ENCODE results near the gene HMGN1. TPM values are rescaled to one million over a fixed set of nuclear protein-coding genes. Genes with fewer than 3 reads are reported as not detected.

HMGN1 gene
- total RNA-seq, 1 experiment from 2014 or later = 293 TPM

DNA sequence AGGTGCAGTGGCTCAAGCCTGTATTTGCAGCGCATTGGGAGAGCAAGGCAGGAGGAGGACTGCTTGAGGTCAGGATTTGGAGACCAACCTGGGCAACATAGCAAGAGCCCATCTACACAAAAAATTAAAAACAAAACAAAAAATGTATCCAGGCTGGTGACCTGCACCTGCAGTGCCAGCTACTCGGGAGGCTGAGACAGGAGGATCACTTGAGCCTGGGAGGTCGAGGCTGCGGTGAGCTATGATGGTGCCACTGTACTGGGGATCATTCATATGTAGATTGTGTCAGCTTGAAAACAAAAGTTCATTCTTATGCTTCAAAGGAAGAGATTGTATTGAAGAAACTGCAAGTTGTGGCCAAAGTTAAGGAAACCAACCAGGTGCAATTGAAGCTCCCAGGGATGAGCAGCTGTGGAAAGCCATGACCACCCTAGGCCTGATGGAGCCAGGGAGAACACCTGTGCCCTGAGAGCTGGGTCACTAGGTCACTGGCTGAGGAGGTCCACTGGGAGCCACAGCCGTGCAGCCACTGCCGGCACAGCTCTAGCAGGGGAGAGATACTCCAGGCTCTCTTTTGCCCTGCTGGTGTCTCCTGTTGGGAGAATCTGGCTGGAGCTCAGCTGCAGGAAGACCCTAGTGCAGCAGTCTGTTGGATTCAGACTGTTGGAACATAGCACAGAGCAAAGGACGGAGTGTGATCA lies 22.1 kb downstream of the HMGN1 start:
- intact Hi-C loops (cut with micrococcal nuclease; ENCODE audit: unreplicated experiment) = no loop called here
- DNase-seq (ENCODE audit: low read depth, low spot score) (no peak), ATAC-seq (peak; percentile 38; the same call in 1 of the 2 replicates)
- Histone ChIP-seq H3K36me3 (ENCODE audit: control insufficient read depth, insufficient read depth, low read length) (no peaks in the 10 kb centered on the region), H3K27me3 (ENCODE audit: control insufficient read depth, insufficient read depth, low read length) (no peaks in the 10 kb centered on the region), H3K4me1 (ENCODE audit: control insufficient read depth, insufficient read depth, low read length) (peaks cover under 1% of the 10 kb centered on the region), H3K27ac (ENCODE audit: low read length) (no peak overlapping the region), H3K4me3 (ENCODE audit: low read depth in 2 of 2, low read length in 2 of 2) (no peak overlapping the region), H3K9me3 (ENCODE audit: control insufficient read depth, insufficient read depth, low read depth, low read length) (no peaks in the 10 kb centered on the region)
- in situ Hi-C loops (cut with HindIII; ENCODE audit: low pct_unique_long_range_greater_than_20kb, low sequenced_read_pairs) = no loop called here
- POLR2A ChIA-PET = no interaction called here
- BruUV-seq (replicated peaks) = no TSS peak
- CTCF ChIA-PET = interaction anchor here (0.6 kb wide), 1 partner anchor 14 kb away, joined by 5 read pairs; no protein-coding TSS in a partner anchor
- TF ChIP-seq, protein P1, sequence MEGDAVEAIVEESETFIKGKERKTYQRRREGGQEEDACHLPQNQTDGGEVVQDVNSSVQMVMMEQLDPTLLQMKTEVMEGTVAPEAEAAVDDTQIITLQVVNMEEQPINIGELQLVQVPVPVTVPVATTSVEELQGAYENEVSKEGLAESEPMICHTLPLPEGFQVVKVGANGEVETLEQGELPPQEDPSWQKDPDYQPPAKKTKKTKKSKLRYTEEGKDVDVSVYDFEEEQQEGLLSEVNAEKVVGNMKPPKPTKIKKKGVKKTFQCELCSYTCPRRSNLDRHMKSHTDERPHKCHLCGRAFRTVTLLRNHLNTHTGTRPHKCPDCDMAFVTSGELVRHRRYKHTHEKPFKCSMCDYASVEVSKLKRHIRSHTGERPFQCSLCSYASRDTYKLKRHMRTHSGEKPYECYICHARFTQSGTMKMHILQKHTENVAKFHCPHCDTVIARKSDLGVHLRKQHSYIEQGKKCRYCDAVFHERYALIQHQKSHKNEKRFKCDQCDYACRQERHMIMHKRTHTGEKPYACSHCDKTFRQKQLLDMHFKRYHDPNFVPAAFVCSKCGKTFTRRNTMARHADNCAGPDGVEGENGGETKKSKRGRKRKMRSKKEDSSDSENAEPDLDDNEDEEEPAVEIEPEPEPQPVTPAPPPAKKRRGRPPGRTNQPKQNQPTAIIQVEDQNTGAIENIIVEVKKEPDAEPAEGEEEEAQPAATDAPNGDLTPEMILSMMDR (IDR thresholded peaks at IDR 0.05) = no peak

DNA sequence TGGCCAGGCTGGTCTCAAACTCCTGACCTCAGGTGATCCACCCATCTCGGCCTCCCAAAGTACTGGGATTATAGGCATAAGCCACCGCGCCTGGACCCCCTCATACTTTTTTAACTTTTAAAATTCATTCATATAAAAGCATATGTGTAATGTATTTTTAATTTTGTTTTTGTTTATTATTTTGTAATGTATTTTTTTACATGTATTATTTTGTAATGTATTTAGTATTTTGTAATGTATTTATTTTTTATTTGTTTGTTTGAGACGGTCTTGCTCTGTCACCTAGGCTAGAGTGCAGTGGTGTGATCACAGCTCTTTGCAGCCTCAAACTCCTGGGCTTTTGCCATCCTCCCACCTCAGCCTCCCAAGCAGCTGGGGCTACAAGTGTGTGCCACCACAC lies 23.4 kb downstream of the HMGN1 start:
- H3K9me3 ChIP-seq (ENCODE audit: control insufficient read depth, insufficient read depth, low read depth, low read length) = no peaks in the 10 kb centered on the region
- peaks cover 3% of the 10 kb centered on the region for H3K4me1 ChIP-seq (ENCODE audit: control insufficient read depth, insufficient read depth, low read length)
- no peak for ATAC-seq
- no peak for DNase-seq (ENCODE audit: low read depth, low spot score)
- ChIA-PET CTCF (no interaction called here), POLR2A (interaction anchor here (0.7 kb wide), 1 partner anchor 1257 kb away, joined by 11 read pairs; no protein-coding TSS in a partner anchor)
- no peak overlapping the region for H3K4me3 ChIP-seq (ENCODE audit: low read depth in 2 of 2, low read length in 2 of 2)
- H3K36me3 ChIP-seq (ENCODE audit: control insufficient read depth, insufficient read depth, low read length) = no peaks in the 10 kb centered on the region
- intact Hi-C loops (cut with micrococcal nuclease; ENCODE audit: unreplicated experiment) = no loop called here
- no peak overlapping the region for H3K27ac ChIP-seq (ENCODE audit: low read length)
- in situ Hi-C loops (cut with HindIII; ENCODE audit: low pct_unique_long_range_greater_than_20kb, low sequenced_read_pairs) = no loop called here
- TF ChIP-seq POLR2AphosphoS5 (IDR thresholded peaks at IDR 0.05; ENCODE audit: low read depth, low read length) = no peak
- TF ChIP-seq, protein P2, sequence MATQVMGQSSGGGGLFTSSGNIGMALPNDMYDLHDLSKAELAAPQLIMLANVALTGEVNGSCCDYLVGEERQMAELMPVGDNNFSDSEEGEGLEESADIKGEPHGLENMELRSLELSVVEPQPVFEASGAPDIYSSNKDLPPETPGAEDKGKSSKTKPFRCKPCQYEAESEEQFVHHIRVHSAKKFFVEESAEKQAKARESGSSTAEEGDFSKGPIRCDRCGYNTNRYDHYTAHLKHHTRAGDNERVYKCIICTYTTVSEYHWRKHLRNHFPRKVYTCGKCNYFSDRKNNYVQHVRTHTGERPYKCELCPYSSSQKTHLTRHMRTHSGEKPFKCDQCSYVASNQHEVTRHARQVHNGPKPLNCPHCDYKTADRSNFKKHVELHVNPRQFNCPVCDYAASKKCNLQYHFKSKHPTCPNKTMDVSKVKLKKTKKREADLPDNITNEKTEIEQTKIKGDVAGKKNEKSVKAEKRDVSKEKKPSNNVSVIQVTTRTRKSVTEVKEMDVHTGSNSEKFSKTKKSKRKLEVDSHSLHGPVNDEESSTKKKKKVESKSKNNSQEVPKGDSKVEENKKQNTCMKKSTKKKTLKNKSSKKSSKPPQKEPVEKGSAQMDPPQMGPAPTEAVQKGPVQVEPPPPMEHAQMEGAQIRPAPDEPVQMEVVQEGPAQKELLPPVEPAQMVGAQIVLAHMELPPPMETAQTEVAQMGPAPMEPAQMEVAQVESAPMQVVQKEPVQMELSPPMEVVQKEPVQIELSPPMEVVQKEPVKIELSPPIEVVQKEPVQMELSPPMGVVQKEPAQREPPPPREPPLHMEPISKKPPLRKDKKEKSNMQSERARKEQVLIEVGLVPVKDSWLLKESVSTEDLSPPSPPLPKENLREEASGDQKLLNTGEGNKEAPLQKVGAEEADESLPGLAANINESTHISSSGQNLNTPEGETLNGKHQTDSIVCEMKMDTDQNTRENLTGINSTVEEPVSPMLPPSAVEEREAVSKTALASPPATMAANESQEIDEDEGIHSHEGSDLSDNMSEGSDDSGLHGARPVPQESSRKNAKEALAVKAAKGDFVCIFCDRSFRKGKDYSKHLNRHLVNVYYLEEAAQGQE (IDR thresholded peaks at IDR 0.05; ENCODE audit: insufficient read depth in 1 of 2, low read depth in 2 of 2, low read length in 1 of 2) = no peak
- no peak for TF ChIP-seq TCF7L2 (IDR thresholded peaks at IDR 0.05; ENCODE audit: low read depth, low read length)
- TF ChIP-seq SIN3A (IDR thresholded peaks at IDR 0.05; ENCODE audit: borderline replicate concordance, insufficient read depth, low read depth, low read length) = no peak
- TF ChIP-seq, protein P1 (IDR thresholded peaks at IDR 0.05) = no peak
- H3K27me3 ChIP-seq (ENCODE audit: control insufficient read depth, insufficient read depth, low read length) = no peaks in the 10 kb centered on the region
- BruUV-seq (replicated peaks) = no TSS peak

Measured in Panc1 (cell line).